ENCODE results near the gene GALP. TPM values are rescaled to one million over a fixed set of nuclear protein-coding genes. Genes with fewer than 3 reads are reported as not detected.
"Not testable (repeated sequence)": the region's sequence is repeated elsewhere in the genome, so short reads cannot be mapped to it uniquely, and the experiment has no call there.

The GALP gene
- total RNA-seq, 1 experiment from 2014 or later, result not detected

GRCh38 chr19:56148096-56148495, 27.7 kb upstream of the GALP start:
- Histone ChIP-seq H3K14ac (ENCODE audit: insufficient read depth, low read length) (no peak overlapping the region), H3K56ac (ENCODE audit: insufficient read length, low read depth, low read length) (no peak overlapping the region), H2BK12ac (ENCODE audit: insufficient read length, low read depth, low read length) (no peak overlapping the region), H4K91ac (ENCODE audit: insufficient read length, low read depth, low read length) (no peak overlapping the region), H3K4me2 (ENCODE audit: insufficient read depth, insufficient read length, low read length) (no peak overlapping the region), H4K20me1 (ENCODE audit: control insufficient read depth, insufficient read depth, insufficient read length) (peaks cover 6% of the 10 kb centered on the region), H3K23me2 (ENCODE audit: insufficient read length, low read depth, low read length, poor library complexity, severe bottlenecking) (no peaks in the 10 kb centered on the region), H3K23ac (ENCODE audit: insufficient read length, low read depth, low read length) (no peak overlapping the region), H2BK20ac (ENCODE audit: low read depth, low read length, poor library complexity, severe bottlenecking) (no peak overlapping the region), H2BK5ac (ENCODE audit: insufficient read length, low read length) (no peak overlapping the region), H4K8ac (replicated peaks; ENCODE audit: insufficient read length, low read depth, low read length) (no peak overlapping the region), H3K27me3 (ENCODE audit: insufficient read depth, low read length) (no peaks in the 10 kb centered on the region), H4K5ac (ENCODE audit: insufficient read length, low read depth, low read length) (no peak overlapping the region), H2BK120ac (ENCODE audit: low read depth, low read length, poor library complexity, severe bottlenecking) (no peak overlapping the region), H3T11ph (ENCODE audit: low read length) (no peak overlapping the region), H2AK5ac (ENCODE audit: insufficient read length, low read length) (no peak overlapping the region), H2BK15ac (ENCODE audit: low read depth, low read length) (no peak overlapping the region), H3K27ac (ENCODE audit: insufficient read length, low read depth, low read length) (no peak overlapping the region), H3K18ac (ENCODE audit: insufficient read length, low read depth, low read length) (no peak overlapping the region), H3K4ac (ENCODE audit: low read depth, low read length) (no peak overlapping the region), H2AFZ (ENCODE audit: low read length) (no peak overlapping the region), H3K4me1 (ENCODE audit: insufficient read depth, low read length) (peaks cover under 1% of the 10 kb centered on the region; the same call in 1 of the 2 replicates), H3K9ac (ENCODE audit: extremely low read depth, insufficient read length, low read length) (no peak overlapping the region), H3K79me1 (ENCODE audit: insufficient read depth, low read depth, low read length, poor library complexity, severe bottlenecking) (no peaks in the 10 kb centered on the region), H3K79me2 (ENCODE audit: insufficient read depth, low read length) (peaks cover 5% of the 10 kb centered on the region; the same call in 1 of the 2 replicates), H3K9me3 (ENCODE audit: control insufficient read depth, low read depth, low read length) (no peaks in the 10 kb centered on the region)
- no peaks in the 10 kb centered on the region for H3K27me3 Mint-ChIP-seq (ENCODE audit: low read depth)
- peaks cover 11 to 12% of the 10 kb centered on the region in 2 experiments for H3K4me1 Mint-ChIP-seq
- H3K9me3 Mint-ChIP-seq, result no peaks in the 10 kb centered on the region
- WGBS (ENCODE audit: extremely low coverage, insufficient read length, low lambda C conversion rate), result no CpG with 5 or more reads among the region's 15 CpGs
- H3K4me3 Mint-ChIP-seq, result no peak overlapping the region
- DNase-seq, result no peak
- TF ChIP-seq CTCF (conservative IDR thresholded peaks at IDR 0.05), result no peak
- 0 out of 7 replicates have a peak overlapping the region, but pooled peaks of 1 of the 3 experiments have one; percentile 59 for H3K27ac Mint-ChIP-seq
- peaks cover 17 to 34% (median 33%) of the 10 kb centered on the region in 3 experiments for H3K36me3 Mint-ChIP-seq (ENCODE audit: insufficient read depth in 1 of 3, low read depth in 3 of 3)

GRCh38 chr19:56148955-56149655, 26.7 kb upstream of the GALP start:
- H3K27ac ChIP-seq (ENCODE audit: insufficient read length, low read depth, low read length); H3K4ac ChIP-seq (ENCODE audit: low read depth, low read length); H2BK12ac ChIP-seq (ENCODE audit: insufficient read length, low read depth, low read length); H3K14ac ChIP-seq (ENCODE audit: insufficient read depth, low read length); H3K18ac ChIP-seq (ENCODE audit: insufficient read length, low read depth, low read length); H3K23me2 ChIP-seq (ENCODE audit: insufficient read length, low read depth, low read length, poor library complexity, severe bottlenecking); H3K79me1 ChIP-seq (ENCODE audit: insufficient read depth, low read depth, low read length, poor library complexity, severe bottlenecking); H2BK20ac ChIP-seq (ENCODE audit: low read depth, low read length, poor library complexity, severe bottlenecking); H3K27ac Mint-ChIP-seq; H3K27me3 Mint-ChIP-seq (ENCODE audit: low read depth); H2AFZ ChIP-seq (ENCODE audit: low read length); H3K9me3 Mint-ChIP-seq; H4K91ac ChIP-seq (ENCODE audit: insufficient read length, low read depth, low read length); H4K5ac ChIP-seq (ENCODE audit: insufficient read length, low read depth, low read length); H3K23ac ChIP-seq (ENCODE audit: insufficient read length, low read depth, low read length); H2BK120ac ChIP-seq (ENCODE audit: low read depth, low read length, poor library complexity, severe bottlenecking); H4K20me1 ChIP-seq (ENCODE audit: control insufficient read depth, insufficient read depth, insufficient read length); H2BK15ac ChIP-seq (ENCODE audit: low read depth, low read length); H3K56ac ChIP-seq (ENCODE audit: insufficient read length, low read depth, low read length); H3K4me3 Mint-ChIP-seq; H4K8ac ChIP-seq (replicated peaks; ENCODE audit: insufficient read length, low read depth, low read length); H3K9ac ChIP-seq (ENCODE audit: extremely low read depth, insufficient read length, low read length); H3K79me2 ChIP-seq (ENCODE audit: insufficient read depth, low read length); H3K9me3 ChIP-seq (ENCODE audit: control insufficient read depth, low read depth, low read length); H3K4me1 ChIP-seq (ENCODE audit: insufficient read depth, low read length); H3K27me3 ChIP-seq (ENCODE audit: insufficient read depth, low read length); H3K4me2 ChIP-seq (ENCODE audit: insufficient read depth, insufficient read length, low read length); H2AK5ac ChIP-seq (ENCODE audit: insufficient read length, low read length); H3T11ph ChIP-seq (ENCODE audit: low read length); H2BK5ac ChIP-seq (ENCODE audit: insufficient read length, low read length); DNase-seq: not testable (repeated sequence)
- Mint-ChIP-seq H3K4me1 (peaks cover 20 to 21% of the 10 kb centered on the region in 2 experiments), H3K36me3 (ENCODE audit: insufficient read depth in 1 of 3, low read depth in 3 of 3) (peaks cover 17 to 38% (median 33%) of the 10 kb centered on the region in 3 experiments)
- no CpG with 5 or more reads among the region's 12 CpGs for WGBS (ENCODE audit: extremely low coverage, insufficient read length, low lambda C conversion rate)

Data from H9 (cell line).